Vagina (tissue), 2 donors: ENCODE results near the gene CFAP58.

Source experiments
- CTCF ChIP-seq, 3 experiments: fragments of 450-650 bp in 2 of 3; fragments of 200-600 bp in 1 of 3; sonication (generic) in 1 of 3; IDR thresholded peaks; one replicate each; pipeline ENCODE4 v1.5.1; 2017 to 2019; ENCODE audit warnings: antibody characterized with exemption in 3 of 3, mild to moderate bottlenecking in 2 of 3, moderate library complexity in 2 of 3
- POLR2A ChIP-seq, 2 donors: fragments of 450-650 bp; IDR thresholded peaks; one replicate each; pipeline ENCODE4 v1.6.1; 2017; ENCODE audit warnings: antibody characterized with exemption in 2 of 2, mild to moderate bottlenecking in 2 of 2, moderate library complexity in 2 of 2
- POLR2AphosphoS5 ChIP-seq, 2 donors: sonication (generic); formaldehyde crosslinking; IDR thresholded peaks; one replicate each; pipeline ENCODE4 v1.9.0; 2017; ENCODE audit warnings: antibody characterized with exemption in 2 of 2, mild to moderate bottlenecking in 2 of 2, low read depth in 1 of 2; ENCODE audit not compliant: insufficient read depth in 1 of 2

GRCh38 chr10:104456802-104457542 lies 103.3 kb downstream of the CFAP58 start:
- no peak for TF ChIP-seq POLR2AphosphoS5 (IDR thresholded peaks at IDR 0.05; ENCODE audit: insufficient read depth in 1 of 2, low read depth in 1 of 2)
- TF ChIP-seq CTCF (IDR thresholded peaks at IDR 0.05): no peak
- no peak for TF ChIP-seq POLR2A (IDR thresholded peaks at IDR 0.05)
